HG02970 (cell line): Measurements from ENCODE around the gene SFXN1.
"Not testable (repeated sequence)": the region's sequence is repeated elsewhere in the genome, so short reads cannot be mapped to it uniquely, and the experiment has no call there.

Source experiments
- ATAC-seq: cut with Tn5 transposase; IDR thresholded peaks from one replicate; pipeline ENCODE4 v1.9.1; 2021; ENCODE audit warnings: mild to moderate bottlenecking, moderate library complexity, moderate number of reproducible peaks; ENCODE audit not compliant: unreplicated experiment, low FRiP score

Gene SFXN1, protein sequence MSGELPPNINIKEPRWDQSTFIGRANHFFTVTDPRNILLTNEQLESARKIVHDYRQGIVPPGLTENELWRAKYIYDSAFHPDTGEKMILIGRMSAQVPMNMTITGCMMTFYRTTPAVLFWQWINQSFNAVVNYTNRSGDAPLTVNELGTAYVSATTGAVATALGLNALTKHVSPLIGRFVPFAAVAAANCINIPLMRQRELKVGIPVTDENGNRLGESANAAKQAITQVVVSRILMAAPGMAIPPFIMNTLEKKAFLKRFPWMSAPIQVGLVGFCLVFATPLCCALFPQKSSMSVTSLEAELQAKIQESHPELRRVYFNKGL

DNA sequence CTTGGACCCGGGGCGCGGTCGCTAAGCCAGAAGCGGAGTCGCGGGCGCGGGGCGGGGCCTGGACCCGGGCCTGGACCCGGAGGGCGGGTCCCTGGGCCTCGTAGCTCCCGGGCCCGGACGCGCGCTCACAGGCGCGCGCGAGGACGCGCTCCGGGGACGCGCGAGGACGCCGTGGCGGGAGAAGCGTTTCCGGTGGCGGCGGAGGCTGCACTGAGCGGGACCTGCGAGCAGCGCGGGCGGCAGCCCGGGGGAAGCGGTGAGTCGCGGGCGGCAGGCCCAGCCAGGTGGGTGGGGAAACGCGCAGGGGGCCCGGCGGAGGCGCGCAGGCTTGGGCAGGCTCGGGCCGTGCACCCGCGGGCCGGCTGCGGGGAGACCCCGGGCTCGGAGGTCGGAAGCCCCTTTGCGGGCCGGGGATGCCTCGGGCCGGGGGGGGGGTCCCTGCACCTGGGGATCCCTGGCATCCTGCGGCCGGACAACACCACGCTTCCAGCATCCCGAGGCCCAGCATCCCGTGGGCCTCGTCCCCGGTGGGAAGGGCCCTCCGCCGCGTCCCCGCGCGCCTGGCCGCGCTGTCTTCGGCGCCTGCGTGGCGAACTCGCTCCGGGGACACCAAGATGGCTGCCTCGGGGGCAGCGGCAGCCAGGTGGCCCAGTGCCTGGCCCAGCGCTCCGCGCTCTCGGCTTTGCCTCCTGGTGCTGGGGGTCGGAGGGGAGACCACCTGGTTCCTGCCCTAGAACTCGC, at the start of gene SFXN1:
Gene SFXN1 (plus strand): TSS at position 177 of the 741 bp plus-strand sequence. CDS start 13,544 bp downstream, outside the sequence.
- ATAC-seq: peak; percentile 94

- no peak for ATAC-seq
These were observed 43.6 kb upstream of the SFXN1 start for GRCh38 chr5:175434800-175435199.

DNA sequence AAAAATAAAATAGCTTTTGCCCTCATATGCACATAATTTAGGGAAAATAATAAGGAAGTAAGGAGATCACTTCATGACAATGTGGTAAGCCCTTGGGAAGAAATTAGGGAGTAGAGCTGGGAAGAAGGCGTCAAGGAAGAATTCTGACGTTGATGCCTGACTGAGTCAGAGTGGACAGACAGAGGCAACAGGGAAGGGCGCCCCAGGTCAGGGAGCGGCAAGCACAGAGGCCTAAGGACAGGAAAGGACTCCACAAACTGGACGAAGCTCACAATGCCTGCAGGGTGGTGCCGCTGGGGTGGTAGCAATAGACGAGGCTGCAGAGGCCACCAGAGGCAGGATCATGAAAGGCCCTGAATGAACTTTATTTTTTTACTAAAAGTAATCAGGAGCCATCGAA, 42.0 kb upstream of the SFXN1 start:
- ATAC-seq: no peak

DNA sequence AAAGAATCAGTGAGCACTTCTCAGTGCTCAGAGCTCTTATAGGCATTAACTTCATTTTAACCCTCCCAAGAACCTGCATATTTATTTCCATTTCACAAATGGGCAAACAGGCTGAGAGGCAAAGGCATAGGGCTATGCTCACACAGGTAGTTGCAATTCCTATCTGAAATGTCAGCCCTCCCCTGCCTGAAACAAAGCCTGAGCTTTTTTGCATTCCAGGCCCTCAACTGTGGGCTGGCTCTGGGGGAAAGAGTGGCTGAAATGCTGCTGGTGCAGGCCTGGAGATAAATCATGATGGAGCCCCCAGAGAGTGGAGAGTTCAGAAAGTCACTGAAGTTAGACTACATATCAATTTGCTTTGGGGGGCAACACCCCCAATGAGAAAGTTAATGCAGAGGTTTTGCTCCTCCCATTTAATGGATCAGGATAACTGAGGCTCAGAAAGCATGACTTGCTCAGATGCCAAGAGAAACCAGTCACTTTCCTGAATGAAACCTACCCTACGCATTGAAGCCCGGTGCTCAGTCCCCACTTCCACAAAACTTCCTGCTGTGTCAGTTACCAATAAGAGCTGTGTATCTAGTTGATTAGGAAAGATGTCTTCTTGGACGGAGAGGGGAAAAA, 40.0 kb upstream of the SFXN1 start:
- ATAC-seq: no peak

DNA sequence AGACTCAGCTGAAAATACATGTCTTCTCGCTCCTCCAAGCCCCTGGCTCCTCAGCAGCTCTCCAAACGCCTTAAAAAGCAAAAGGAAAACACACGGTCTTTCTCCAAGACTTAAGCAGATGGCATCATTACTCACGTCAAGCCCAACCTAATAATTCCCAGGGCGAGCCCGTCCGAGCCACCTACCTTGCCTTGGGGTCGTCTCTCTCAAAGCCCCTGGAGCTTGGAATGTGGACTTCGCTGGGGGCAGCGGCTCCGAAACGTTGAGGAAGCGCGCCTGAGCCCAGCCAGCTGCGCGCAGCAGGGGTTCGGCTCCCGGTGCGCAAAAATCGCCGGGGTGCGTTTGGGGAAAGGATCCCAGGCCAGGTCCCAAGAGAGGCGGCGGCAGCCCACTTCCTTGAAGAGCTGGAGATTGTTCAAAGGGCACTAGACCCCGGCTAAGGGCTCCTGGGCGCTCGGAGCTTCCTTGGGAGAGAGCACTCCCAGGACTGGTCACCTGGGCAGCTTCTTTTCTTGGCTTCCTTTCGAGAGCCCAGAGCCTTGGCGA, 34.8 kb upstream of the SFXN1 start:
- no peak for ATAC-seq

- ATAC-seq: no peak
These were observed 34.1 kb upstream of the SFXN1 start, which contains the start of gene DRD1 for GRCh38 chr5:175444060-175444904. TSS of gene DRD1 (minus strand) at chr5:175444182. CDS start at chr5:175443099, 1,083 bp downstream.

DNA sequence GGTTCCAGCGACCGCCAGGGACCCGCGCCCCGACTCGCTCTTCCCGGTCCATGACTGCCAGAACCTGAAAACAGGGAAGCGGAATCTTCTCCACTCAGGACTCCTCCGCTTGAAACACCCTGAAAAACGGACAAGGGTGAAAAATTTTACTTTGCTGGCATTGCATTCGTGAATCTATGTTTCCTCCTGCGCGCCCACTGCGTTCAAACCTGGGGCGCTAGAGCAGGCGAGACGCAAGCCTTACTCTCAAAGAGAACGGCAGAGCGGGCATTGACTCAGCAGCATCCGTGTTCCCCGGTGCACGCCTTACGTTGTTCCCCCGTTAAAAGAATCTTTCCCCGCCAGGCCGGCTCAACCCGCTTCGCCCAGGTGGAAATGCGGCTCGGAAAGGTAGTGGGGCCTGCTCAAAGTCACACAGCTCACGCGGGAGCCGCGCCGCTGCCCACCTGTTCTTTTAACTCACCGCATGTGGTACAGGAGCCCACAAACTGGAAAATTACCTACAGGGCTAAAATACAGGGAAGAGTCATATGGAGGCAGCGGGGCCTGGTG, 33.4 kb upstream of the SFXN1 start:
- ATAC-seq: no peak

DNA sequence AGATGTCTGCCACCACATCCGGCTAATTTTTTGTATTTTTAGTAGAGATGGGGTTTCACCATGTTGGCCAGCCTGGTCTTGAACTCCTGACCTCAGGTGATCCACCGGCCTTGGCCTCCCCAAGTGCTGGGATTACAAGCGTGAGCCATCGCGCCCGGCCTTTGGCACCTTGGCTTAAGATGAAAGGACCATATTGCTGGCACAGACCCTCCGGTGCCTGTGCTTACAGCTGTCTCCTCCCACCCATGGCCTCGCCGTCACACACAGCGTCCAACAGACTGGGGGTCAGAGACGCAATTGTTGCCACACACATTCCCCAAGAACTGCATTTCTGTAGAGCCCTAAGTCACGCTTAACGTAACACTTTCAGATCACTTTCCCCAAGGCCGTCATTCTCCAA, 32.0 kb upstream of the SFXN1 start:
- ATAC-seq: not testable (repeated sequence)

DNA sequence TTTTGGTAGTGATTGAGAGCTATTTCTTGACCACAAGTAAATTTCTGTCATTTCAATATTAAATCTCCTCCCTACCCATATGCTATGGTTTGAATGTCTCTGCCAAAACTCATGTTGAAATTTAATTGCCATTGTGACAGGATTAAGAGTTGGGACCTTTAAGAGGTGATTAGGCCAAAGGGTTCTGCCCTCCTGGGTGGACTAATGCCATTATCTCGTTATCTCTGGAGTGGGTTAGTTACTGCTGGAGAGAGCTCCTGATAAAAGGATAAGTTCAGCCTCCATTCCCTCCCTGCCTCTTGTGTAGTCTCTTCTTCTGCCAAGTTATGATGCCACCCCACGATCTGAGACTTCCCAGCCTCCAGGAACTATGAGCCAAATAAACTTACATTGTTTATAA, 30.8 kb upstream of the SFXN1 start:
- ATAC-seq: no peak

DNA sequence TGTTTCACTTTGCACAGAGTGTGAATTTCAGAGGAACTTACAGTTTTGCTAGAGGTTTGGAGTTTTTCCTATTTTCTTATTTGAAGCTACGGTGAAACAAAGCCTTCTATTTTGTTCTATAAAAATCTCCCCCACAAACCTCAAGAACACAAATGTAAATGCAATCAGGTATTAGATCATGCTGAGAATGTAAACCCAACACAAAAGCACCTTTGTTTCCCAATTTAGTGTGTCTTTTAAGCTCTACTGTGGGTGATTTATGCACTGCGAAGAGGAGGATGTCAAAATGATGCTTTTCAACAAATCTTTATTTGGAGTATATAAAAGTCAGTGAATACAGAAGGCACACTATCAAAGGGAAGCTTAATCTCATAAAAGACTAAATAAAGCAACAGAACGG, 30.1 kb upstream of the SFXN1 start:
- ATAC-seq: no peak

GRCh38 chr5:175452166-175452565, 26.2 kb upstream of the SFXN1 start:
- ATAC-seq: no peak

GRCh38 chr5:175454338-175454737, 24.0 kb upstream of the SFXN1 start:
- not testable (repeated sequence) for ATAC-seq

DNA sequence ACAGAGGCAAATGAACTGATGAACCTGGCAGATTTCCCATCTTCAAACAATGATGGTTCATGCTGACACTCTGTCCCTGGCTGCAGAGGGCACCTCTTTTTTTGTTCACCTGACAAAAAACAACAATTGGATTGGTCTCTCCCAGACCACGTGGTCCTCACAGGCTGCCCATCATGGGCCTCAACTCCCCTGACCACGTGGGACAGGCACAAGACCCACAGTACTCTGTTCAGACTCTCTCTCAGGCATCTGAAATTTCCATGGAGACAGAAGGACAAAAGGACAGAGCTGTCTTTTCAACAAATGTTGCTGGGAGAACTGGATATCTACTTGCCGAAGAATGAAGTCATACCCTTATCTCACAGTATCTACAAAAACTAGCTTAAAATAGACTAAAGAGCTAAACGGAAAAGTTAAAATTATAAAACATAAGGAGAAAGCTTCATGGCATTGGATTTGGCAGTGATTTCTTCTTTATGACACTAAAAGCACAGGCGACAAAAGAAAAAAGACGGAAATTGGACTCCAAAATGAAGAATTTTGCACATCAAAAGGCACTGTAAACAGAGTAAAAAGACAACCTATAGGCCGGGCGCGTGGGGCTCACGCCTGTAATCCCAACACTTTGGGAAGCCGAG, 22.1 kb upstream of the SFXN1 start:
- no peak for ATAC-seq

- ATAC-seq: peak; percentile 88
These were observed 20.9 kb upstream of the SFXN1 start for GRCh38 chr5:175457466-175457865.

GRCh38 chr5:175460126-175460525, 18.2 kb upstream of the SFXN1 start:
- ATAC-seq: no peak

DNA sequence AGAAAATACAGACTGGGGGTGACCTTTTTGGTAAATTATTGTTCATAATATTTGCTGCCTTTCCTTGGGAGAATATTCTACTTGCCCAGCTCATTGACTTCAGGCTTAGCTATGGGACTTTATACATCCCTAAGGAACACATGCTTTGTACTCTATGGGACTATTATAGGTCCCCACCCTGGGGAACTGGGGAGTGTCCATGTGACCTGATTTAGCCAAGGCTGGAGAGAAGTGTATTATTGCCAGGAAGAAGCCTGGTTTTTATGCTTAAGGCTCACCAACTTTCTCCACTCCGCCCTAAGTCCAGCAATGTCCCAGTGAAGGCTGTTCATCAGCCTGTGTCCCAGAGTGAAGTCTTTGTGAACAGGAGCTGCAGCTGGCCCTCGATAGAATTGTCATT, 17.8 kb upstream of the SFXN1 start:
- ATAC-seq: no peak

DNA sequence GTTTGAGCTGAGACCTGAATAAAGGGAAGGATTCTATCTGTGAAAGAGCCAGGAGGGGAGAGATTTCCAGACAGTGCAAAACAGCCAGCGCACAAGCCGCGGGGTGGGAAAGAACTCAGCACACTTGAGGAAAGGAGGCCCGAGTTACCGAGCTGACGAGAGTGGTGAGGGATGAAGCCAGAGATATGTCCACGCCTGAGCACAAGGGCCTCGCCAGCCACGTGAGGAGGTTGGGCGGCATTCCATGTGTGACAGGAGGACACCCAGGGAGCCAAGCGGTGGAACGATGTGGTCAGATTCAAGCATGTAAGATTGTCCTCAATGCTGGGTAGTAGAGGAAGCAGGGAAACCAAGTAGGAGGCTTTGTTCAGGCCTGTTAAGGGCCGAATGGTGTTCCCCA, 17.0 kb upstream of the SFXN1 start:
- ATAC-seq: no peak

DNA sequence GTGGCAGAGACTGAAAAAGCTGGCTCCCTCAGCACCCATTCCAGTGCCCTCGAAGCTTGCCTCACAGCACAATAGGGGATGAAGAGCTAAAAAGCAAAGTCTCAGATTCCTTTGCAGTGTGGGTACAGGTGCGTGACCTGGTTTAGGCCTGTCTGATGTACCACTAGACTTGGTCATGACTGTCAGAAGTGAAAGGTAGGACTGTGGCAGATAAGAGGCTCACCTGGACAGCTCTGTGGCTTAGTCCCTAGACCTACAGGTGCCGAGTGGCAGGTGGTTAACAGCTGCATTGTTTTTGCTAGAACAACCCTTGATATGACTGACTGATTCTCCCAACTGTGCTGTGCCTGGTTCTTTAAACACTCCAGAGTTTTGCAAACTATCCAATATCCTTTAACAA, 14.7 kb upstream of the SFXN1 start:
- ATAC-seq: no peak
